ENCODE data around the gene FGD3.
"Not testable (repeated sequence)": the region's sequence is repeated elsewhere in the genome, so short reads cannot be mapped to it uniquely, and the experiment has no call there.

The FGD3 gene

GRCh38 chr9:92947268-92948037, at the start of gene FGD3:
Gene FGD3 (plus strand): TSS chr9:92947523. CDS start chr9:92976257, 28,734 bp downstream.
- peak; percentile 42 for DNase-seq

- not testable (repeated sequence) for DNase-seq
These were observed 42.2 kb upstream of the FGD3 start for GRCh38 chr9:92905137-92905536.

GRCh38 chr9:92911511-92912475, 35.5 kb upstream of the FGD3 start:
- no peak for DNase-seq

GRCh38 chr9:92917176-92917800, 30.0 kb upstream of the FGD3 start:
- no peak for DNase-seq

- DNase-seq: no peak
These were observed 26.9 kb upstream of the FGD3 start for GRCh38 chr9:92920437-92920836.

- DNase-seq: no peak
These were observed 15.7 kb upstream of the FGD3 start for GRCh38 chr9:92931606-92932005.

GRCh38 chr9:92934321-92934720, 13.0 kb upstream of the FGD3 start:
- DNase-seq: no peak

- no peak for DNase-seq
These were observed 9.3 kb upstream of the FGD3 start for GRCh38 chr9:92938025-92938424.

GRCh38 chr9:92941861-92942260, 5.5 kb upstream of the FGD3 start:
- no peak for DNase-seq

GRCh38 chr9:92942688-92943616, 4.4 kb upstream of the FGD3 start:
- no peak for DNase-seq

- DNase-seq: no peak
These were observed 2.4 kb upstream of the FGD3 start for GRCh38 chr9:92944921-92945320.

GRCh38 chr9:92945796-92946195, 1.5 kb upstream of the FGD3 start:
- no peak for DNase-seq

GRCh38 chr9:92948038-92948534, 763 bp downstream of the FGD3 start:
- no peak for DNase-seq

- DNase-seq: no peak
These were observed 1.3 kb downstream of the FGD3 start for GRCh38 chr9:92948632-92949031.

GRCh38 chr9:92949266-92949982, 2.1 kb downstream of the FGD3 start:
- no peak for DNase-seq

- no peak for DNase-seq
These were observed 3.1 kb downstream of the FGD3 start for GRCh38 chr9:92950359-92950955.

GRCh38 chr9:92952906-92953610, 5.7 kb downstream of the FGD3 start:
- no peak for DNase-seq

- DNase-seq: peak; percentile 57
These were observed 6.9 kb downstream of the FGD3 start for GRCh38 chr9:92954049-92954861.

- DNase-seq: no peak
These were observed 7.6 kb downstream of the FGD3 start for GRCh38 chr9:92954886-92955285.

Data from stimulated activated CD4-positive, alpha-beta T cell treated with anti-CD3 and anti-CD28 coated beads, Interleukin-12 subunit alpha, Interleukin-12 subunit beta, amount 100 ng/mL, for 4 hours (primary cell).